ENCODE data around the gene SAMD14.

DNA sequence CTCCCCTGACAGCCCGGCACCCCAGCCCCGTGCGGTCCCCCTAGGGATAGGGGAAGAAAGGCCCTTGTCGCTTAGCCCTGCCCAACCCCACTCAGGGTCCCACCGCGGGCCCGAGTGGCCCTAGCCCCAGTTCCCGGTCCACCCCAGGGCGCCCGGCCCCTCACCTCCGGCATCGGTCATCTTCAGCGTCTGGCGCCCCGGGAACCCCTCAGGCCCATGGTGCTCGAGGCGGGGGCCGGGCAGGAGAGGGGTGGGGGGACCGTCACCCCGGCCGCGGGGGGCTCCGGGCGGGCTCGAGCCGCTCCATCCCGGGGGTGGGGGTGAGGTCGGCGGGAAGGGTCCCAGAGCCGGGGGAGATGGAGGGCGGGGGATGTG lies 620 bp downstream of the SAMD14 start:
- TF ChIP-seq, protein P1, sequence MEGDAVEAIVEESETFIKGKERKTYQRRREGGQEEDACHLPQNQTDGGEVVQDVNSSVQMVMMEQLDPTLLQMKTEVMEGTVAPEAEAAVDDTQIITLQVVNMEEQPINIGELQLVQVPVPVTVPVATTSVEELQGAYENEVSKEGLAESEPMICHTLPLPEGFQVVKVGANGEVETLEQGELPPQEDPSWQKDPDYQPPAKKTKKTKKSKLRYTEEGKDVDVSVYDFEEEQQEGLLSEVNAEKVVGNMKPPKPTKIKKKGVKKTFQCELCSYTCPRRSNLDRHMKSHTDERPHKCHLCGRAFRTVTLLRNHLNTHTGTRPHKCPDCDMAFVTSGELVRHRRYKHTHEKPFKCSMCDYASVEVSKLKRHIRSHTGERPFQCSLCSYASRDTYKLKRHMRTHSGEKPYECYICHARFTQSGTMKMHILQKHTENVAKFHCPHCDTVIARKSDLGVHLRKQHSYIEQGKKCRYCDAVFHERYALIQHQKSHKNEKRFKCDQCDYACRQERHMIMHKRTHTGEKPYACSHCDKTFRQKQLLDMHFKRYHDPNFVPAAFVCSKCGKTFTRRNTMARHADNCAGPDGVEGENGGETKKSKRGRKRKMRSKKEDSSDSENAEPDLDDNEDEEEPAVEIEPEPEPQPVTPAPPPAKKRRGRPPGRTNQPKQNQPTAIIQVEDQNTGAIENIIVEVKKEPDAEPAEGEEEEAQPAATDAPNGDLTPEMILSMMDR (IDR thresholded peaks at IDR 0.05) = no peak
- no peak for TF ChIP-seq ZFX (IDR thresholded peaks at IDR 0.05; ENCODE audit: borderline replicate concordance)

Measured in 22Rv1 (cell line).